Body of pancreas (tissue), 4 donors: ENCODE results near the gene ANAPC5.

Experiments used
- POLR2A ChIP-seq, 3 donors: fragments of 450-650 bp; IDR thresholded peaks; one replicate each; pipeline ENCODE4 v1.6.1; 2016; ENCODE audit warnings: antibody characterized with exemption in 3 of 3, mild to moderate bottlenecking in 2 of 3
- TF ChIP-seq, protein P1 (sequence below), 7 experiments: fragments of 450-650 bp in 4 of 7; fragments of 200-600 bp in 3 of 7; sonication (generic) in 3 of 7; IDR thresholded peaks; one replicate each; pipeline ENCODE4 v1.5.1; 2016 to 2019; ENCODE audit warnings: antibody characterized with exemption in 7 of 7

DNA sequence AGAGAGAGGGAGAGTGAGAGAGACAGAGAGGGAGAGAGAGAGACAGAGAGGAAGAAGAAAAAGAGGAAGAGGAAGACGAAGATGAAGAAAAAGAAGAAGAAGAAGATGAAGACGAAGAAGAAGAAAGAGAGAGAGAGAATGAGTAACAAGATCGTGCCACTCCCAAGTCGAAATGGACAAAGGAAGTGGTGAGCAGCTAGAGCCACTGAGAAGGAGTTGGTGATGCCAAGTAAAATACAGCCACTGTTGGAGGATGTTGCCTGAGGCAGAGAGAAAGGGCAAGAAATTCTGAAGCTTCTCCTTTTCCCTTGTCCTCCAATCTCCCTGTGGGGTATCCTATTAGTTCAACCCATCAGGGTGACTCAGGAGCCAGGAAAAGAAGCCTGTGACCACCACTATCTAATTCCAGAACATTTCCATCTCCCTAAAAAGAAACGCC is 12.5 kb upstream of the ANAPC5 start:
- TF ChIP-seq, protein P1, sequence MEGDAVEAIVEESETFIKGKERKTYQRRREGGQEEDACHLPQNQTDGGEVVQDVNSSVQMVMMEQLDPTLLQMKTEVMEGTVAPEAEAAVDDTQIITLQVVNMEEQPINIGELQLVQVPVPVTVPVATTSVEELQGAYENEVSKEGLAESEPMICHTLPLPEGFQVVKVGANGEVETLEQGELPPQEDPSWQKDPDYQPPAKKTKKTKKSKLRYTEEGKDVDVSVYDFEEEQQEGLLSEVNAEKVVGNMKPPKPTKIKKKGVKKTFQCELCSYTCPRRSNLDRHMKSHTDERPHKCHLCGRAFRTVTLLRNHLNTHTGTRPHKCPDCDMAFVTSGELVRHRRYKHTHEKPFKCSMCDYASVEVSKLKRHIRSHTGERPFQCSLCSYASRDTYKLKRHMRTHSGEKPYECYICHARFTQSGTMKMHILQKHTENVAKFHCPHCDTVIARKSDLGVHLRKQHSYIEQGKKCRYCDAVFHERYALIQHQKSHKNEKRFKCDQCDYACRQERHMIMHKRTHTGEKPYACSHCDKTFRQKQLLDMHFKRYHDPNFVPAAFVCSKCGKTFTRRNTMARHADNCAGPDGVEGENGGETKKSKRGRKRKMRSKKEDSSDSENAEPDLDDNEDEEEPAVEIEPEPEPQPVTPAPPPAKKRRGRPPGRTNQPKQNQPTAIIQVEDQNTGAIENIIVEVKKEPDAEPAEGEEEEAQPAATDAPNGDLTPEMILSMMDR (IDR thresholded peaks at IDR 0.05), result no peak
- TF ChIP-seq POLR2A (IDR thresholded peaks at IDR 0.05), result no peak
